Measurements from ENCODE around the gene UBAC1.
"Not testable (repeated sequence)": the region's sequence is repeated elsewhere in the genome, so short reads cannot be mapped to it uniquely, and the experiment has no call there.

Gene UBAC1

GRCh38 chr9:135901031-135901758 is 60.0 kb downstream of the UBAC1 start:
- DNase-seq (ENCODE audit: low read depth): no peak

GRCh38 chr9:135898634-135899407 is 62.4 kb downstream of the UBAC1 start:
- no peak for DNase-seq (ENCODE audit: low read depth)

GRCh38 chr9:135896626-135897025 is 64.5 kb downstream of the UBAC1 start:
- DNase-seq (ENCODE audit: low read depth): no peak

GRCh38 chr9:135896205-135896604 is 65.0 kb downstream of the UBAC1 start:
- DNase-seq (ENCODE audit: low read depth): no peak

- DNase-seq (ENCODE audit: low read depth): no peak
Observed at GRCh38 chr9:135895202-135895848, 65.8 kb downstream of the UBAC1 start.

- DNase-seq (ENCODE audit: low read depth): no peak
Observed at GRCh38 chr9:135893104-135893503, 68.1 kb downstream of the UBAC1 start.

- not testable (repeated sequence) for DNase-seq (ENCODE audit: low read depth)
Observed at GRCh38 chr9:135892327-135892726, 68.8 kb downstream of the UBAC1 start.

GRCh38 chr9:135891027-135891631 is 70.0 kb downstream of the UBAC1 start:
- DNase-seq (ENCODE audit: low read depth): no peak

GRCh38 chr9:135890190-135891026 is 70.8 kb downstream of the UBAC1 start:
- DNase-seq (ENCODE audit: low read depth): no peak

GRCh38 chr9:135889564-135890189 is 71.5 kb downstream of the UBAC1 start:
- no peak for DNase-seq (ENCODE audit: low read depth)

GRCh38 chr9:135888766-135889394 is 72.3 kb downstream of the UBAC1 start:
- no peak for DNase-seq (ENCODE audit: low read depth)

- DNase-seq (ENCODE audit: low read depth): no peak
Observed at GRCh38 chr9:135888126-135888765, 72.9 kb downstream of the UBAC1 start.

- DNase-seq (ENCODE audit: low read depth): no peak
Observed at GRCh38 chr9:135887585-135888050, 73.6 kb downstream of the UBAC1 start.

- no peak for DNase-seq (ENCODE audit: low read depth)
Observed at GRCh38 chr9:135887021-135887507, 74.1 kb downstream of the UBAC1 start.

- DNase-seq (ENCODE audit: low read depth): no peak
Observed at GRCh38 chr9:135886147-135886981, 74.8 kb downstream of the UBAC1 start.

- DNase-seq (ENCODE audit: low read depth): no peak
Observed at GRCh38 chr9:135885100-135885853, 75.9 kb downstream of the UBAC1 start.

GRCh38 chr9:135884328-135885035 is 76.7 kb downstream of the UBAC1 start:
- DNase-seq (ENCODE audit: low read depth): no peak
